PC-3 (cell line): Measurements from ENCODE around the gene TTYH1.

Source experiments
- EZH2phosphoT487 ChIP-seq: fragments of 300-600 bp; sonication (generic); IDR thresholded peaks from 2 replicates; pipeline ENCODE4 v1.6.1; 2018; ENCODE audit warnings: mild to moderate bottlenecking, antibody characterized with exemption, low read length, borderline replicate concordance
- TF ChIP-seq, protein P1 (sequence below): fragments of 300-600 bp; sonication (generic); conservative IDR thresholded peaks from 2 replicates; pipeline ENCODE4 v1.5.1; 2017; ENCODE audit warnings: antibody characterized with exemption, low read depth, mild to moderate bottlenecking, low read length

DNA sequence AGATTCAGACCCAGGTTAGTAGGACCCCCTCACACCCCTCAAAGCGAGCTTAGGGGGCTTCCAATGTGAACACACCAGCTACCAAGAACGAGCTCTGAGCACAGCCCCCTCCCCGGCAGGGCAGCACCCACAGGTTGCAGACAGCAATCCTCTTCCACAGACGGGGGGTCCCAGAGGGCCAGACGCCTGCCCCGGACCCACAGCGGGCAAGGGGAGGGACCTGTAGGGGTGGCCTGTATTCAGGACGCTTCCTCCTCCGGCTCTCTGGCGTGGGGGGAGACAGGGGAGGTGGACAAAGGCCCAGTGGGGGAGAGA lies 4.8 kb downstream of the TTYH1 start:
- TF ChIP-seq, protein P1, sequence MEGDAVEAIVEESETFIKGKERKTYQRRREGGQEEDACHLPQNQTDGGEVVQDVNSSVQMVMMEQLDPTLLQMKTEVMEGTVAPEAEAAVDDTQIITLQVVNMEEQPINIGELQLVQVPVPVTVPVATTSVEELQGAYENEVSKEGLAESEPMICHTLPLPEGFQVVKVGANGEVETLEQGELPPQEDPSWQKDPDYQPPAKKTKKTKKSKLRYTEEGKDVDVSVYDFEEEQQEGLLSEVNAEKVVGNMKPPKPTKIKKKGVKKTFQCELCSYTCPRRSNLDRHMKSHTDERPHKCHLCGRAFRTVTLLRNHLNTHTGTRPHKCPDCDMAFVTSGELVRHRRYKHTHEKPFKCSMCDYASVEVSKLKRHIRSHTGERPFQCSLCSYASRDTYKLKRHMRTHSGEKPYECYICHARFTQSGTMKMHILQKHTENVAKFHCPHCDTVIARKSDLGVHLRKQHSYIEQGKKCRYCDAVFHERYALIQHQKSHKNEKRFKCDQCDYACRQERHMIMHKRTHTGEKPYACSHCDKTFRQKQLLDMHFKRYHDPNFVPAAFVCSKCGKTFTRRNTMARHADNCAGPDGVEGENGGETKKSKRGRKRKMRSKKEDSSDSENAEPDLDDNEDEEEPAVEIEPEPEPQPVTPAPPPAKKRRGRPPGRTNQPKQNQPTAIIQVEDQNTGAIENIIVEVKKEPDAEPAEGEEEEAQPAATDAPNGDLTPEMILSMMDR, result no peak
- no peak for TF ChIP-seq EZH2phosphoT487
